EH (cell line): ENCODE results near the gene DNMBP.
A peak's percentile ranks its signal among the peaks of the same experiment; 100 is the strongest.

Source experiments
- DNase-seq: peaks from one replicate; pipeline ENCODE4 v3.0.0-alpha.2; 2015; ENCODE audit warnings: low read depth

The DNMBP gene

GRCh38 chr10:99832439-99832838 lies 177.3 kb downstream of the DNMBP start:
- DNase-seq: peak; percentile 73

GRCh38 chr10:99828464-99828863 lies 181.3 kb downstream of the DNMBP start:
- DNase-seq: no peak

- peak; percentile 74 for DNase-seq
These were observed 181.8 kb downstream of the DNMBP start for GRCh38 chr10:99827936-99828335.
